Kidney epithelial cell (primary cell): ENCODE measurements around the gene RAPGEF4. TPM values are rescaled to one million over a fixed set of nuclear protein-coding genes. Genes with fewer than 3 reads are reported as not detected.

Source experiments
- DNase-seq: peaks from one replicate; pipeline ENCODE4 v3.0.0-alpha.2; 2010; ENCODE audit warnings: low read depth
- H3K27me3 ChIP-seq: 2 replicates; pipeline ENCODE4 v1.6.0; 2011; ENCODE audit warnings: low read length; ENCODE audit not compliant: control insufficient read depth, insufficient read depth
- H3K36me3 ChIP-seq: 2 replicates; pipeline ENCODE4 v1.5.1; 2011; ENCODE audit warnings: low read length; ENCODE audit not compliant: control insufficient read depth, insufficient read depth
- H3K4me3 ChIP-seq: 2 replicates; pipeline ENCODE4 v1.5.1; 2011; ENCODE audit warnings: low read depth, mild to moderate bottlenecking, control low read depth, low read length
- CTCF ChIP-seq: IDR thresholded peaks from 2 replicates; pipeline ENCODE4 v1.5.1; 2011; ENCODE audit warnings: mild to moderate bottlenecking, moderate library complexity, low read length, control low read depth, inconsistent platforms; ENCODE audit not compliant: insufficient read depth, poor library complexity, severe bottlenecking
- total RNA-seq: library from RNA; depleted of rRNA; stranded (reverse); fragments of >200 nt; gene quantifications from 2 replicates; pipeline ENCODE4 v1.2.3, GENCODE V29; 2015

RAPGEF4 gene
- total RNA-seq, 1 donor from 2014 or later: 0.71 TPM

GRCh38 chr2:173026479-173026878, 290.8 kb downstream of the RAPGEF4 start:
- H3K27me3 ChIP-seq: no peaks in the 10 kb centered on the region
- DNase-seq: no peak
- H3K4me3 ChIP-seq: no peak overlapping the region
- H3K36me3 ChIP-seq: no peaks in the 10 kb centered on the region
- TF ChIP-seq CTCF: no peak

GRCh38 chr2:173027181-173028128, 291.8 kb downstream of the RAPGEF4 start:
- TF ChIP-seq CTCF: peak; percentile 82
- H3K36me3 ChIP-seq: no peaks in the 10 kb centered on the region
- DNase-seq: peak; percentile 67

DNA sequence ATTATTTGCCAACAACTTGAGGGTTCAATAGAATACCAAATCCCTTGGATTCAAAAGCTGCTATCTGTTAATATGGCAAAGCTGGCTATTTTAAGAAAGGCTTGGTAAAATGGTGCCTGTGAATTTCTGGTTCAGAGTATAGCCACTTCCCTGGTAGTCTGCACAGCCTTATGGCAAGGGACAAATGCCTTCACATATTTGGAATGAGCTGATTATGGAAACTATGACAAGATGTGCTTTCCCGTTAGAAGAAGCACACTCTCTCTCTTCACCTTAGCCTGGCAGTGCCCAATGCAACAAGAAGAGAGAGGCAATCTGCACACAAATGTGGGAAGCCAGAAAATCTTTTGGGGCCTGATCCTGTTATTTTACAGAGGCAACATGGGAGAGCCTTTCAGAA, 292.5 kb downstream of the RAPGEF4 start:
- H3K36me3 ChIP-seq: no peaks in the 10 kb centered on the region
- no peak for DNase-seq
- TF ChIP-seq CTCF: no peak
- H3K27me3 ChIP-seq: no peaks in the 10 kb centered on the region
- H3K4me3 ChIP-seq: no peak overlapping the region

More at GRCh38 chr2:173027181-173028128, 291.8 kb downstream of the RAPGEF4 start:
- Histone ChIP-seq H3K27me3 (no peaks in the 10 kb centered on the region), H3K4me3 (no peak overlapping the region)

GRCh38 chr2:173028671-173029070, 293.0 kb downstream of the RAPGEF4 start:
- DNase-seq: no peak
- Histone ChIP-seq H3K36me3 (no peaks in the 10 kb centered on the region), H3K27me3 (no peaks in the 10 kb centered on the region), H3K4me3 (no peak overlapping the region)
- no peak for TF ChIP-seq CTCF

- TF ChIP-seq CTCF: no peak
- DNase-seq: no peak
- no peaks in the 10 kb centered on the region for H3K36me3 ChIP-seq
Measured at GRCh38 chr2:173030561-173031490, 295.2 kb downstream of the RAPGEF4 start.

More at GRCh38 chr2:173030561-173031490, 295.2 kb downstream of the RAPGEF4 start:
- Histone ChIP-seq H3K4me3 (no peak overlapping the region), H3K27me3 (no peaks in the 10 kb centered on the region)
